Umbilical cord (tissue), 2 donors: ENCODE measurements around the gene GFAP. TPM values are rescaled to one million over a fixed set of nuclear protein-coding genes. Genes with fewer than 3 reads are reported as not detected.

ENCODE experiments used
- DNase-seq: peaks from one replicate; pipeline ENCODE4 v3.0.0-alpha.2; 2015; ENCODE audit warnings: low spot score
- total RNA-seq: library from RNA; depleted of rRNA; stranded (reverse); fragments of >200 nt; gene quantifications from one replicate; pipeline ENCODE4 v1.2.3, GENCODE V29; 2014; ENCODE audit warnings: low replicate concordance; ENCODE audit not compliant: insufficient read depth

The GFAP gene
- total RNA-seq, 1 donor from 2014 or later, result 6.7 TPM

DNA sequence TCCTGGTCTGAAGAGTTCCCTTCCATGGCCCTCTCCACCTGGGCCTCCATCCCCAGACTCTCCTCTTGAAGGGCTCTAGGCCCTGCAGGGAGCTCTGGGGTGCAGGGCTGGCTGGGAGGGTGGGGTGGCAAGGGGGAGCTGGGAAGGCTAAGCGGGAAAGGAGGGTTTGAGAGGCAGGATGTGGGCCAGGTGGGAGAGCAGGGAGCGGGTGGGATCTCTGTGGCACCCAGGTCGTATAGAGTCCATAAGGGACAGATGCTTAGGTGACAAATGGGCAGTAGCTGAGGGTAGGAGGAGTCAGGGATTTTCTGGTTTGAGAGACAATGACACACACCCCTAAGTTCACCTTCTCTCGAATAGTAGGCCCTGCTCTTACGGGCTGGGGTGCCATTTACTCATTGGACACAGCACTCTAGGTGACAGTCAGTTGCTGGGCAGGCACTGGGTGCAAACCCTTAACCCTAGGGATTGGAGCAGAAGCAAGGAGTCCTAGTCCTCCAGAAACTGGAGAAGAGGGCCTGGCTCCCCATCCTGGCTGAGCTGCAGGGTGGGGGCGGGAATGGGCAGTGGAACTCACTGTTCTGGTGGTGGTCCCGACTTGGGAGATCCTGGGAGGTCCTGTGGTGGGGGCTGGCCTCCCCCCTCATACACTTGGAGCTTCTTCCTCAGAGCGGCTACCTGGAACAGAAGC lies 16.9 kb upstream of the GFAP start:
- DNase-seq, result no peak

DNA sequence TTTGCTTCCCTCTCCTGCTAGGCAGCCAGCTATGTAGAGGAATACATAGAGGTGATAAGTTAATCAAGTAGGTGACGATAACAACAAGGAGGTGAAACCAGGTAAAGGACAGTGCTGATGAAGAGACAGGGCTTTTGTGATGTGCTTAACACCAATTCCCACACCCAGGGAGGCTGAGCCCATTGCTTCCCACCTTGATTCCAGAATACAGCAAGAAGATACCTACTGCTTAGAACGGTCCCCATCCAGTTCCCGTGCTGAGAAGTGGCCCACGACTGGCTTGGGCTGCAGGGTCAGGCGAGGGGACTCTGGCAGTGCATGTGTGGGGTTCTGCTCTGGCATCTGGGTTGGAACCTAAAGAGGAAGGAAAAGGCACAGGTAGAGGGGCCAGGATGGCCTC lies 16.1 kb upstream of the GFAP start:
- DNase-seq, result no peak

DNA sequence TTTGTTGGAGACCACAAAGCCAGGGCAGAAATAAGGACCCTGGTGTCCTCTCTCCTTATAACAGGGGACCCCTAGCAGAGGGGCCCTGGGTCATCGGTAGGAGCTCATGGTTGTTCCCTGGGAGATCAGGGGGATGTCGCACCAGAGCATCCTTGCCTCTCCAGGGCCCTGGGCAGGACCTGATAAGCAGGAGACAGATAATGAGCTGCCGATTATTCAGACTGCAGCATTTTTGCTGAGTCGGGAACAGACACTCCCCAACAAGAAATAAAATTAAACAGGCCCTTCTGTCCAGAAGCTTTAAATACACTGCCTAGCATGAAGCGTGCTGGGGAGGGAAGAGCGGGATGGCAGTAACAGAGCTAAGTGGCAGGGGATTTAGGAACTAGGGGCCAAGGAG lies 15.4 kb upstream of the GFAP start:
- no peak for DNase-seq

DNA sequence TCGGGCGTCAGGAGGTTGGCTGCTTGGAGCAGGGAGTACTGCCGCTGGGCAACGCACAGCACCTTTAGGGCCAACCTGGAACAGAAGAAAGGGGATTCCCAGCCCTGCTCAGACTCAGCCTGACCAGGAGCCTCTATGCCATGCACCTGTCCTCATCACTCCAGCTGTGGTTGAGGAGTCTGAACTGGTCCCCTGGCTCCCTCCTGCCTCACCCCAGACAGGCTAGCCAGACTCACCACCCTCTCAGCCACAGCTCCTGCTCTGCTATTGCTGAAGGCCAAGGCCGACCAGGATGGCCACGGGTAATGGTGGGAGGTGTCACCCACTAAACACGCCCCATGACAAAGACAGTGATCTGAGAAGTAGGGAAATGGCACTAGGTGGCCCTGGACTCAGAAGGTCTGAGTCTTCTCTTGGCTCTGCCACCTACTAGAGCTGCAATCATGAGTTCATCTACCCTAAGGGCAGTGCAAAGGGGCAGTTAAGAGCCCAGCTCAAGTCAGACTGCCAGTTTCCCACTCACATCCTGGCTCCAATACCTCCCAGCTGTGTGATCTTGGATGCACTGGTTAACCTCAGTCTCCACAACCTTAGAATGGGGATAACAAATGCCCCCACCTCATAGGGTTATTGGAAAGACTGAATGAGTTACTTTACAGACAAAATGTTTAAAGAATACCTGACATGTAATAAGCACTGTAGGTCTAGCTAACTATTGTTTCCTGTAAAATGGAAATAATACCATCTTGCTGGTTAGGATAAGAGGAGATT lies 13.8 kb upstream of the GFAP start:
- no peak for DNase-seq

DNA sequence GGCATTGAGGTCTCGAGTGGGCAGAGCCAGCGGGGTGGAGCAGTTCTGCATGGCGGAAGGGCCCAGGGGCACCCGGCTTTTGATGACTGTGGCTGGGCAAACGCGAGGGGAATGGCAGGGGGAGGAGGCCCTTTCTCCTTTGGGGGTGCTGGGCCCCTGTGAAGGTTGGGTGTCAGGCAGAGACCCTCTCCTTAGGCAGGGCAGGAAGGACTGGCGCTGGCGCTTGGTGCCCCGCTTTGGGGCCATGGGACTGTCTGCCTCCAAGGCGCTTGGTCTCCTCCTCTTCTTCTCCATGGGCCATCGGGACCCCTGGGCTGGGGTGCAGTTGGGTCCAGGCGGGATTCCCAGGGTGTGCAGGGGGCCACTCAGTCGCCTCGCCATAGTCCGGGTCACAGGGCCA lies 12.8 kb upstream of the GFAP start:
- DNase-seq, result no peak

DNA sequence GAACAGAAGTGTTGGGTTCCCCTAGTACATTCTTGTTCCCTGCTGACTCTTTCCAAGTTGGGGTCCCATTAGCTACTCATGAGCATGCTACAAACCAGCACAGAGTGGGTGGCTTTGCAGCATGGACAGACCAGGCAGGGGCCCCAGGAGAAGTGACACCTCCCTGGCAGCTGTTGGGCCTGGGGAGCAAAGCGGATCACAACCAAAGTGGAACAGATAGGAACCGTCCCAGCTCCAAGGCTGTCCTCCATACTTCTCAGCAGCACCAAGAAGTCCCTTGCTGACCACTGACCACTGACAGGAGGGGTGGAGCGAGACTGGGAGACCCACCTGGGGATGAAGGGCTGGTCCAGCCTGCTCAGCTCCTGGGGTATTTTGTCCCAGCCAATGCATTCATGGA lies 12.4 kb upstream of the GFAP start:
- no peak for DNase-seq

DNA sequence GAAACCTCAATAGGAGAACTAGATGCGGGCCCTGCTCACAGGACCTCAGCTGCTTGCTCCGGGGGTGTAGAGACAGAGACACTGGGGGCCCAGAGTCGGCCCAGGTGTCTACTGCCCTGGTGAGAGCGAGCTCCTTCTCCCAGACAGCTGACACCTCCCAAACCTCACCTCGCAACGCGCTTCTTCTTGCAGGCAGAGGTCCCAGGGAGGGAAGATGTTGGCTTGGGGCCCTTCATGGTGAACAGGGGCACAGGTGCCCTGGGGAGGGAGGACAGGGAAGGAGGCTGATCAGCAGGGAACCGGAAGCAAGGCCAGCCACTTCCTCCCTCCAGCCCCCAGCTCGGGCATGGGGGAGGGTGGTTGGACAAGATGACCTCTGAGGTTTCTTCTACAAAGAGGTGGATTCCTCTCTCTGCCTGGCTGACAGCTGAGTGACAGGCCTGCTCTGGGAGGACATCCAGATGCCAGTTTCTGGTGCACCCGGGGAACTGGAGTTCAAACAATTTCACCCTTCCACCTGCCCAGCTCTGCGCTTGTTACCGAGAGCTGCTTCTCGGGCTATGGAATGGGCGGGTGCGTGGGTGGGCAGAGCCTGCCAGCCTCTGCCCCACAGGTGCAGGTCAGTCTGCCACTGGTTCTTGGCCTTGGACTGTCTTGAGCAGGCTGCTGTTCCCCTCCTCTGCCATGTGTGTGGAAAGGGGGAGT lies 11.7 kb upstream of the GFAP start:
- no peak for DNase-seq

DNA sequence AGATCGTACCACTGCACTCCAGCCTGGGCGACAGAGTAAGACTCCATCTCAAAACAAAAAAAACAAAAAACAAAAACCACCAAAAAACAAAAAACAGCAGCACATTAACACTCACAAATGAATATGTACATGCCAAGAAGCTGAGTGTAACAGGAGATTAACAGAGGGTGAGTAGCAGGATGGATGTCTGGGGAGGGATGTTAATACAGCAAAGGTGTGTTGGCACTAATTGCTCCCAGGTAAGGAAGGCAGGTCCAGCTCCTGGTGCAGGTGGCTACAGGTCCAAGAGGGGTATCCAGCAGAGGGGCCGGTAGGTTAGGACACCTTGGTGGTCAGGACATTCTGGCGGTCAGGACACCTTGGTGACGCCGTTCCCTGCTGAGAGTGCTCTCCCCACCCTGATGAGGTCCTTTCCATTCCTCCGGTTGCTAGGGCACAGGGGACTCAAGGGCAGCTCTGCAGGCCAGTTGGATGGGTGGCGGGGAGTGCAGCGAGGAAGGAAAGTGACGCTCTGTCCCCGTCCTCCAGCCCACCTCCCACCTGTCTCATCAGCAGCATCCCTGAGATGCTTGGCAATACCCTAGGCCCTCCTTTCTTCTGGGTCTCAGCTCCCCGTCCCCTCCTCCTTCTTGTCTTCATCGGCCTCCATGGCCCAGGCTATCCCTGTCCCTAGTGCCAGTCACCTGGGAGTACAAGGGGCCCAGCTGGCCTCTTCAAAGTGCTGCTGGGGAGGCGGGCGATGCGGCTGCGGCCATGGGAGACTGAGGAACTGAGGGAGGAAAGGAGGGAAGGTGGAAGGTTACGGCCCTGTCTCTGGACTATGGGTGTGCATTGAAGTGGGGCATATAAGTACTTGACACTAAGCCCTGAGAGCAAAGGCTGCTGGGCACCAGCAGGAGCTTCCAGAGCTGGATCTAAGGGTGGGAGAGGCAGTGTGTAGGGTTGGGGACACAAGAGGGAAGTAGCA lies 10.7 kb upstream of the GFAP start:
- DNase-seq, result no peak

DNA sequence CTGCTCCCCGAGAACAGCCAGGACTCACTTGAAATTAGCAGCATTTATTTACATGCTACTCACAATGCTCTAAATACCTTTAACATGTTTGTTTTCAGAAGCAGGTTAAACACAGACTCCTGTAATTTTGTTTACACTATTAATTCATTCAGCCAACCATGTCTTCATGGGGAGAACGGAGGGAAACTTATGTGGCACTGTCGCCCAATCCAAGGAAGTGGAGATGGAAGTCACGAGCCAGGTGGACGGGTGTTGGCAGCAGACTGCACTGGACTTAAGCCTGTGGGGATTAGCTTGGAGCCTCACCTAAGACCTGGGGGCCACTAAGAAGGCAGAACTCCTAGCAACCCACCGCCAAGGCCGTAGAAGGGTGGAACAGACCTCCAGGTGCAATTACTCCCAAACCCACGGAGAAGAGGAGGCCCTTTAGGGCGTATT lies 8.8 kb upstream of the GFAP start:
- DNase-seq, result no peak

DNA sequence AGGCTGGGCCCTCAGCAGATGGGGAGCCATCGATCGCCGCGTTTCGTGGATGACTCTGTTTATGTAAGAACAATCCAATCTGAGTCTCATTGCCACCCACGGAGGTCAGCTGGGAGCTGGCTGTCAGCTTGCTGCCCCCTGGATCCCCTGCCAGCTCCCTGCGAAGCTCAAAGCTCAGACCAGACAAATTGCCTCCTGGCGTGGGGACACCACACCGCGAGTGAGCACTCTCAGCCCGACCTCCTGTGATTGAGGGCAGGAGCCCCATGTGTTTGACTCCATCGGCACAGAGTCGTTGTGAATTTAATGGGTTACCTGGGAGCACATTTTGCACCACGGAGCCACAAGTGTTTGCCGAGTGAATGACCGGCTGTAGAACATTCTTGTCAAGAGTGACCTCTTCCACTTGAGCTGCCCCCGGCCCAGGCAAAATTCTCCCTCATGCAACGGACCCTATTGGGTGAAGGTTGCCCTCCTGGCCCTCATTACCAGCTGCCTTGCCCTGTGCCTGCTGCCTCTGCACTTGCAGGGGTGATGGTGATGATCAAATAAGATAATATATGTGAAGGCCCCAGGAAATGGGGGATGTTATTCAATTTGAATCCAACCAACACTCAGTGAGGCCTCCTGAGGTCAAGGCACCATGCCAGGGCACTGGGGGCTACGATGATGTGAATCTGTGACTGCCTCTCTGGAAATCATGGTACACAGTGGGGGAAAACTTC lies 7.6 kb upstream of the GFAP start:
- no peak for DNase-seq

DNA sequence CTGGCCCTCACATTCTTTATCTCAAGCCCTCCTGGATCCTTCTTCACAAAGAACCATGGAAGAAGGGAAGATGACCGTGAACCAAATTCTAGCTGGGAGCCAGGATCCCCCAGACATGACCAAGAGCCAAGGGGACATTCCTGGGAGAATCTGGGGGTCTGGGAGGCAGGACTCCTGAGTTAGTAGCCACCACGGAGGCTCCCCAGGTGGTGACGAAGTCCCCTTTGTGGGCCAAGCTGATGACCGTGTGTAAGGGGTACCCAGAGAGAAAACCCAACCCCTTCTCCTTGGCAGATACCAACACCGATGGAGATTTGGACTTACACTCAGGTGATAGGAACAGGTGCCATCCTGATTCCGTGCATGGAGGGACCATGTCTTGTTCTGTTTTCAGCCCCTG lies 6.8 kb upstream of the GFAP start:
- DNase-seq, result no peak

DNA sequence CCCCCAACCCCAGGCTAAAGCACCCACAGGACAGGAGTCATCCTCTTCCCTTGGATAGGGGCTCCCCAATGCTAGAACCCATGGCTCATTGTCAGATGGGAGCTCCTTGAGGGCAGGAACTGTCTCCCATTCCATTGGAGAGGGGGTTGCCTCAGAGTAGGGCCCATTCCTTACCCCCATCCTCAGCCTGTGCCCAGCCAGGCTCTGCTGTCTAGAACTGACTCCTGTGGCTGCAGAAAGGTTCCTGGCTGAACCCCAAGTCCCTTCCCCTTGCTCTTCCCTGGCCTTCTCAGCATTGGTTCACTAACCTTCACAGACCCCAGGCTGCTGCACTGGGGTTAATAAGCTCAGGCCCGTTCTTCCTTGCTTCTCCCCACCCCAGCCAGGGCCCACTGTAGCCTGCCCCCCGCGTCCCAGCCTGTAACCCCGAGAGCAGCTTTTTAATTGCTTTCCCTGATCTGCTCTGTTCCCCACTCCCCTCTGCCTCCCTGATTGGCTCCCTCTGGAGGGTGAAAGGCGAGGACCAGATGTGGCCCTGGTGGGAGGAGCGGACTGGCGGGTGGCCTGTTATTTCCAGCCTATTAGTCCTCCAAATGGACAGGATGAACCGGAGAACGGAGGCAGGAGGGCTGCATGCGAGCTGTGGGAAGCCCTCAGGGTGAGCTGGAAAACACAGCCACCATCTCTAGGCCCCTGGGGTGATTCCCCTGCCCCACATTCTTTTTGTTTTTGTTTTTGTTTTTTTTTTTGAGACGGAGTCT lies 6.0 kb upstream of the GFAP start:
- no peak for DNase-seq

DNA sequence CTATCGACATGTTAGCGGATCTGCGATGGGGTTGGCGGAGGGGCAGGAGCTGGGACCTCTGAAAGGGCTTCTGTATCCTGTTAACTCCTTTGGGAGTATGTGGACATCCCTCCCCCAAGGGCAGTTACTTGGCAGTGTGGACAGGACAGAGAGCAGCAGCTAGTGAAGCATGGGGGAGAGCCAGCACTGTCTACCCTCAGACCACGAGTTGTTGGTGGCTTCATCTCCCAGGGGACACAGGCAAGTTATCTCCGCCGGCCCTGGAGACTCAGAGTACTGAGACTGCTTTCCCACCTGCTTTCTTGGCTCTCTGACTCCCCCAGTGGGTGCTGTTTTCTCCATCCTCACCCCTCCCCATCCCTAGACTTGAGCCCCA lies 5.3 kb upstream of the GFAP start:
- DNase-seq, result no peak

DNA sequence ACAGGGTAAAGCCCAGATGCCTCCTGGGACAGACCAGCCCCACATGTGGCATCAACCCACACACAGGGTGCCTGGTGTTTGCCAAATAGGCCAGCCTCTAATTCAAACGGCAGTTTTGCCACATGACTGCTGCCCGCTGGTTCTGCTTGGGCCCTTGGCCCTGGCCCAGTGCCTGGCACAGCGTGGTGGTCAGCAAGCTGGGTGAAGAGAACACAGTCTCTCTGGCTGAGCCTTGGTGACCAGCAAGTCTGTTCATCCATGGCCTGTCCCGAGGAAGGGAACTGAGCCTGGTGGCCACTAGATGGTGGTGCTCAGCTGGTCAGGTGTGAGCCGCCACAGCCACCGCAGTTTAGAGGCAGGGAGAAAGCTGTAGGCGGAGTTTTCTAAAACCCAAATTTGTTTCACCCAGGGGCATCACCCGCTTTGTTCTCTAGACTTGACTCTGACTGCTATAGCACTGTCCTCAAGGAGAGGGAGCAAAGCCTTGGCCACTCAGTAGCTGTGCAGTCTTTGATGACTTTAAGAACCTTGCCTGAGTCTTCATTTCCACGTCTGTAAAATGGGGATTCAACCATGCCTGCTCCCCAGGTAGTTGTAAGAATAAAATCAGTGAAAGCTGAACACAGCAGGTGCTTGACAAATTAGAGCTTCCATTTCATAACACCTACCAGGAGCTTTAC lies 4.7 kb upstream of the GFAP start:
- DNase-seq, result peak; percentile 75

DNA sequence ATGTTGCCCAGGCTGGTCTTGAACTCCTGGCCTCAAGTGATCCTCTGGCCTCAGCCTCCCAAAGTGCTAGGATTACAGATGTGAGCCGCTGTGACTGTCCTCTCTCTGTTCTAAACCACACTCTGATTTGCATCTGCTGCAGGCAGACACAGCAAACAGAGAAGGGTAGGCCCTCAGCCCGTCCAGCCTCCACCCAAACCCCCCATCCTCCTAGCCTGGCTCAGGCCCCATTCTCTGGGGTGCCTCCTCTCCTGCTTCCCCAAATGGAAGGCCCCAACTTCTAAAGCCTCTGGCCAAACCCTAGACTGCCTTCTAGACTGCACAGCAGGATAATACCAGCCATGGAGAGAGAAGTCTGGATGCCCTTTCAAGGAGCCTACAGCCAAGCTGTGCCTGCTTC lies 4.1 kb upstream of the GFAP start:
- DNase-seq, result no peak

DNA sequence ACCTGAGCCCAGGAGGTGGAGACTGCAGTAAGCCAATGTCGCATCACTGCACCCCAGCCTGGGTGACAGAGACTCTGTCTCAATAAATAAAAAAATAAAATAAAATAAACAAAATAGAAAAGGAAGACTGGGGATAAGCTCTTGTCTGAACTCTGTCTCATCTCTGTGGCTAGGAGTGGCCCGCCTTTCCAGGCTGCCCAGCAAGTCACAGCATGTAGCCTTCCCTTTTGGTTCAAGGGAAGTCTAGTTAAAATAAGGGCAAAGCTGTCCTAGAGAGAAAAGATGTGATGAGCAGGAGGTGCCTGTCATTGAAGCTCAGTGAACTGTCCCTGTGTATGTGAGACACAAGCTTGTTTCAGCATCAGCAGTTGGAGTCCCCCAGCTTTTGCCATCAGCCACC lies 2.7 kb upstream of the GFAP start:
- DNase-seq, result no peak

DNA sequence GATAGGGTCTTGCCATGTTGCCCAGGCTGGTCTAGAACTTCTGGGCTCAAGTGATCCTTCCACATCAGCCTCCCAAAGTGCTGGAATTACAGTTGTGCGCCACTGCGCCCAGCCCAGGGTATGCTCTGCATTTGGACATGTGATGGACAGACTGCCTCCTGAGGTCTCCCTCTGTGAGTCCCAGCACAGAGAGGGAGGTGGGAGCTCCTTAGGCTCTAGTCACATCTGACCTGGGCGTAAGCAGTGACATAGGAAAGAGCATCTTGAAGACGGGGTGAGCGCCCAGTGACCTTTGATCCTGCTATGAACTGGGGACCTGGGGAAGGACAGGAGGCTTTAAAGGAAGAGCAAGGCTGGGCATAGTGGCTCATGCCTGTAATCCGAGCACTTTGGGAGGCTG lies 2.2 kb upstream of the GFAP start:
- DNase-seq, result no peak

DNA sequence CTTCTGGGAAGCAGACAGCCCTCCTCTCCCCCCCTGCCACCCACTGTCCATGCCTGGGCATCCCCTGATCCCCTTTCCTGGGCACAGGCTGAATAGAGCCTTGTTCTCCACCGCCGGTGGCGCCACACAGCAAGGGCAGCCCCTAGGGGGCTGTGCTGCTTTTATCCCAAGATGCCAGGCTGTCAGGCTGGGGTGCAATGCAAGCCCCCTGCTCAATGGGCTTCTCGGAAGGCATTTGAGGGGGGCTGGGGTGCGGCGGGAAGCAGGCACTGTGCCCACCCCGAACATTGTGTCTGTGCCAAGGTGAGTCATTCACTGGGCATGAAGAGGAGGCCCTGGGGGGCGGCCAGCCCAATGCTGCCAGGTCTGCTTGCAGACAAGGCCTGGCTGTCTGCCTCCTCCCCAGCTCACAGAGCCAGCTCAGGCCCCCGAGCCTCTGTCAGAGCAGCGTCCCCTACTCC lies 1.5 kb upstream of the GFAP start:
- DNase-seq, result peak; percentile 30
